AG10803 (cell line): ENCODE data around the gene KRT26.

Experiments used
- DNase-seq: peaks from one replicate; pipeline ENCODE4 v3.0.0; 2010; ENCODE audit warnings: low read depth
- H3K4me3 ChIP-seq: 2 replicates; pipeline ENCODE4 v1.5.1; 2011; ENCODE audit warnings: mild to moderate bottlenecking, low read length, control low read depth
- CTCF ChIP-seq: conservative IDR thresholded peaks from 2 replicates; pipeline ENCODE4 v1.5.1; 2011; ENCODE audit warnings: mild to moderate bottlenecking, low read length, control low read depth, inconsistent platforms

The KRT26 gene

GRCh38 chr17:40720899-40721298 lies 51.1 kb downstream of the KRT26 start:
- no peak for TF ChIP-seq CTCF
- no peak for DNase-seq
- no peak overlapping the region for H3K4me3 ChIP-seq

GRCh38 chr17:40718930-40719329 lies 53.1 kb downstream of the KRT26 start:
- no peak for TF ChIP-seq CTCF
- DNase-seq, result no peak
- H3K4me3 ChIP-seq, result no peak overlapping the region

DNA sequence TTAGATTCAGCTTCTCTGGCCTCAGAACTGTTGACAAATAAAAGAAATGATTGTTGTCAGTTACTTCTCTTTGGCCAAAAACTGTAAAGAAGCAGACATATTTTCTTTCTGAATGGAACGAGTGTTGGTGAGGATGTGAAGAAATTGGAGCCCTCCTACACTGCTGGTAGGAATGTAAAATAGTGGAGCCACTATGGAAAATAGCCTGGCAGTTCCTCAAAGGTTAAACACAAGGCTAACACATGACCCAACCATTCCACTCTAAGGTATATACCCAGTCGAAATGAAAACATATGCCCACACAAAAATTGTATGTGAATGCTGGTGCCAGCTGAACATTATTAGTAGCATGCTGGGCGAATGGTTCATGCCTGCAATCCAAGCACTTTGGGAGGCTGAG lies 54.2 kb downstream of the KRT26 start:
- no peak for DNase-seq
- H3K4me3 ChIP-seq, result no peak overlapping the region
- no peak for TF ChIP-seq CTCF
